CD14-positive monocyte (primary cell): ENCODE results near the gene SORBS2. TPM values are rescaled to one million over a fixed set of nuclear protein-coding genes. Genes with fewer than 3 reads are reported as not detected.
A peak's percentile ranks its signal among the peaks of the same experiment; 100 is the strongest.

ENCODE experiments used
- DNase-seq, 3 donors: peaks; one replicate each; pipeline ENCODE4 v3.0.0-alpha.2; 2011 to 2022
- H2AFZ ChIP-seq: 2 replicates; pipeline ENCODE4 v1.6.0; 2012; ENCODE audit warnings: mild to moderate bottlenecking, low read depth, low read length, inconsistent platforms; ENCODE audit not compliant: insufficient read depth, poor library complexity, severe bottlenecking
- H3K27ac ChIP-seq, 2 donors: 1 replicate in 1 of 2; 2 replicates in 1 of 2; pipeline ENCODE4 v1.5.1; 2012 to 2013; ENCODE audit warnings: low read length in 2 of 2, control low read depth in 1 of 2, inconsistent platforms in 1 of 2, low read depth in 1 of 2, mild to moderate bottlenecking in 1 of 2
- H3K27me3 ChIP-seq, 2 donors: one replicate each; pipeline versions ENCODE4 v1.6.0 to v1.6.1; 2011 to 2013; ENCODE audit warnings: low read length in 2 of 2; ENCODE audit not compliant: control insufficient read depth in 2 of 2, insufficient read depth in 2 of 2
- H3K36me3 ChIP-seq, 2 donors: replicated peaks in 1 of 2; 1 replicate in 1 of 2; 2 replicates in 1 of 2; pipeline versions ENCODE4 v1.5.1 to v1.6.1; 2012 to 2013; ENCODE audit warnings: low read length in 2 of 2, control low read depth in 1 of 2, inconsistent platforms in 1 of 2, mild to moderate bottlenecking in 1 of 2; ENCODE audit not compliant: insufficient read depth in 2 of 2, control insufficient read depth in 1 of 2
- H3K4me1 ChIP-seq, 2 donors: 1 replicate in 1 of 2; 2 replicates in 1 of 2; pipeline versions ENCODE4 v1.5.1 to v1.6.1; 2012 to 2013; ENCODE audit warnings: low read length in 2 of 2, control low read depth in 1 of 2, inconsistent platforms in 1 of 2, mild to moderate bottlenecking in 1 of 2, moderate library complexity in 1 of 2; ENCODE audit not compliant: insufficient read depth in 2 of 2, control insufficient read depth in 1 of 2
- H3K4me2 ChIP-seq: replicated peaks from 2 replicates; pipeline ENCODE3; 2012; ENCODE audit warnings: low read length, moderate library complexity, mild to moderate bottlenecking; ENCODE audit not compliant: poor library complexity, severe bottlenecking; ENCODE audit errors: extremely low read depth
- H3K4me3 ChIP-seq, 3 experiments: fragments of 200-600 bp in 1 of 3; sonication (generic) in 1 of 3; replicated peaks in 1 of 3; 1 replicate in 2 of 3; 2 replicates in 1 of 3; pipeline ENCODE4 v1.5.1; 2011 to 2013; ENCODE audit warnings: low read length in 3 of 3, mild to moderate bottlenecking in 3 of 3, control low read depth in 2 of 3, low read depth in 2 of 3, inconsistent platforms in 1 of 3, moderate library complexity in 1 of 3
- H3K79me2 ChIP-seq: 2 replicates; pipeline ENCODE4 v1.6.0; 2012; ENCODE audit warnings: mild to moderate bottlenecking, control low read depth, inconsistent platforms, low read length, moderate library complexity; ENCODE audit not compliant: insufficient read depth
- H3K9ac ChIP-seq: 2 replicates; pipeline ENCODE4 v1.6.0; 2017; ENCODE audit warnings: low read length, mild to moderate bottlenecking; ENCODE audit not compliant: insufficient read depth, poor library complexity, severe bottlenecking
- H3K9me3 ChIP-seq, 2 donors: replicated peaks in 1 of 2; 1 replicate in 1 of 2; 2 replicates in 1 of 2; pipeline versions ENCODE4 v1.5.1 to v1.6.1; 2012 to 2013; ENCODE audit warnings: low read length in 2 of 2, control low read depth in 1 of 2; ENCODE audit not compliant: control insufficient read depth in 1 of 2, insufficient read depth in 1 of 2
- H4K20me1 ChIP-seq: 2 replicates; pipeline ENCODE4 v1.6.0; 2012; ENCODE audit warnings: mild to moderate bottlenecking, low read length, control low read depth, moderate library complexity; ENCODE audit not compliant: insufficient read depth
- H3K27ac Mint-ChIP-seq, 7 donors: one replicate each; pipeline ENCODE4 v1.8.0; 2020; ENCODE audit warnings: mild to moderate bottlenecking in 7 of 7, mixed read lengths in 7 of 7, moderate library complexity in 6 of 7, inconsistent platforms in 2 of 7
- H3K27me3 Mint-ChIP-seq, 3 donors: one replicate each; pipeline ENCODE4 v1.8.0; 2021 to 2022; ENCODE audit warnings: low read depth in 3 of 3, mild to moderate bottlenecking in 3 of 3, mixed read lengths in 3 of 3, moderate library complexity in 3 of 3, inconsistent platforms in 1 of 3
- H3K36me3 Mint-ChIP-seq, 2 donors: one replicate each; pipeline ENCODE4 v1.8.0; 2020; ENCODE audit warnings: mixed read lengths in 2 of 2, inconsistent platforms in 1 of 2, mild to moderate bottlenecking in 1 of 2
- H3K4me1 Mint-ChIP-seq: one replicate; pipeline ENCODE4 v1.8.0; 2020; ENCODE audit warnings: mild to moderate bottlenecking, mixed read lengths
- H3K4me3 Mint-ChIP-seq, 2 donors: one replicate each; pipeline ENCODE4 v1.8.0; 2020; ENCODE audit warnings: mild to moderate bottlenecking in 2 of 2, mixed read lengths in 2 of 2, moderate library complexity in 1 of 2
- H3K9me3 Mint-ChIP-seq, 7 donors: one replicate each; pipeline ENCODE4 v1.8.0; 2020 to 2022; ENCODE audit warnings: mixed read lengths in 7 of 7, mild to moderate bottlenecking in 6 of 7, moderate library complexity in 6 of 7, inconsistent platforms in 2 of 7
- CTCF ChIP-seq: fragments of 200-600 bp; IDR thresholded peaks from one replicate; pipeline ENCODE4 v1.8.0; 2022; ENCODE audit warnings: antibody characterized with exemption, mild to moderate bottlenecking
- WGBS: methylation state at CpG from one replicate; pipeline ENCODE4 v1.1.5; 2013; ENCODE audit warnings: missing lambda C conversion rate; ENCODE audit not compliant: insufficient coverage; 5-methylcytosine and 5-hydroxymethylcytosine counted together
- intact Hi-C, 2 donors: fragments of 100-400 bp; cut with micrococcal nuclease; formaldehyde crosslinking; loops; one replicate each; pipeline versions ENCODE4 v1.15.0 to v1.15.1; 2023
- polyA plus RNA-seq, 3 donors: library from polyadenylated mRNA; depleted of rRNA in 1 of 3; unstranded in 2 of 3; stranded (reverse) in 1 of 3; fragments of 300-500 nt in 2 of 3; fragments of >200 nt in 1 of 3; fragmentation: Illumina TruSeq in 2 of 3; gene quantifications; 1 replicate in 2 of 3; 2 replicates in 1 of 3; pipeline ENCODE4 v1.2.3, GENCODE V29; 2012 to 2021

SORBS2 gene
- polyA plus RNA-seq, 3 donors, result not detected

GRCh38 chr4:185723631-185724260, 88.2 kb downstream of the SORBS2 start:
- Histone ChIP-seq H3K9me3 (no peaks in the 10 kb centered on the region), H3K36me3 (no peaks in the 10 kb centered on the region), H3K4me1 (peaks cover 2 to 4% of the 10 kb centered on the region in 2 donors), H3K4me2 (peak overlapping the region; percentile 7), H4K20me1 (no peaks in the 10 kb centered on the region), H3K27me3 (peaks cover 0 to 2% of the 10 kb centered on the region in 2 donors), H3K9ac (no peak overlapping the region), H3K27ac (no peak overlapping the region), H3K4me3 (no peak overlapping the region), H2AFZ (peak overlapping the region; percentile 27), H3K79me2 (no peaks in the 10 kb centered on the region)
- H3K4me3 Mint-ChIP-seq, result peak overlapping the region in 1 of 2 donors; percentile 73
- intact Hi-C loops, result no loop called here
- peaks cover 0 to 4% (median 0%) of the 10 kb centered on the region in 7 donors for H3K9me3 Mint-ChIP-seq
- H3K27me3 Mint-ChIP-seq, result peaks cover 9 to 18% (median 14%) of the 10 kb centered on the region in 3 donors
- DNase-seq, result no peak
- WGBS, result 0% methylated on average over 2 of the region's 6 CpGs
- no peaks in the 10 kb centered on the region for H3K36me3 Mint-ChIP-seq
- H3K4me1 Mint-ChIP-seq, result peaks cover 10% of the 10 kb centered on the region
- H3K27ac Mint-ChIP-seq, result no peak overlapping the region
- TF ChIP-seq CTCF, result no peak

- Mint-ChIP-seq H3K27me3 (peaks cover 10 to 17% (median 12%) of the 10 kb centered on the region in 3 donors), H3K4me3 (no peak overlapping the region), H3K4me1 (peaks cover 9% of the 10 kb centered on the region), H3K9me3 (peaks cover 0 to 4% (median 0%) of the 10 kb centered on the region in 7 donors), H3K27ac (no peak overlapping the region), H3K36me3 (no peaks in the 10 kb centered on the region)
- no peaks in the 10 kb centered on the region for H4K20me1 ChIP-seq
- H3K9me3 ChIP-seq, result no peaks in the 10 kb centered on the region
- no peak overlapping the region for H3K9ac ChIP-seq
- no peak overlapping the region for H3K27ac ChIP-seq
- no peaks in the 10 kb centered on the region for H3K4me1 ChIP-seq
- peaks cover 0 to 2% of the 10 kb centered on the region in 2 donors for H3K27me3 ChIP-seq
- H3K4me2 ChIP-seq, result no peak overlapping the region
- no peak for DNase-seq
- H3K79me2 ChIP-seq, result no peaks in the 10 kb centered on the region
- H2AFZ ChIP-seq, result no peak overlapping the region
- no peak overlapping the region for H3K4me3 ChIP-seq
- intact Hi-C loops, result no loop called here
- no peak for TF ChIP-seq CTCF
- H3K36me3 ChIP-seq, result no peaks in the 10 kb centered on the region
- no CpG with 5 or more reads among the region's 3 CpGs for WGBS
Observed at GRCh38 chr4:185722029-185722316, 90.0 kb downstream of the SORBS2 start.
